HT-29 (cell line): ENCODE measurements around the gene SLC18A3. TPM values are rescaled to one million over a fixed set of nuclear protein-coding genes. Genes with fewer than 3 reads are reported as not detected.

Source experiments
- DNase-seq: peaks from one replicate; pipeline ENCODE4 v3.0.0-alpha.2; 2015; ENCODE audit warnings: low spot score
- total RNA-seq: library from RNA; depleted of rRNA; stranded (reverse); fragments of >200 nt; shearing (Covaris generic); gene quantifications from 2 replicates; pipeline ENCODE4 v1.2.3, GENCODE V29; 2014

The SLC18A3 gene
- total RNA-seq, 1 experiment from 2014 or later = not detected

GRCh38 chr10:49595713-49596492, 14.2 kb upstream of the SLC18A3 start:
- no peak for DNase-seq

GRCh38 chr10:49596493-49596809, 13.7 kb upstream of the SLC18A3 start:
- no peak for DNase-seq

- DNase-seq = no peak
These were observed 13.3 kb upstream of the SLC18A3 start for GRCh38 chr10:49596836-49597235.

- no peak for DNase-seq
These were observed 12.5 kb upstream of the SLC18A3 start for GRCh38 chr10:49597426-49598163.

- no peak for DNase-seq
These were observed 11.8 kb upstream of the SLC18A3 start for GRCh38 chr10:49598164-49598856.

GRCh38 chr10:49598986-49599385, 11.1 kb upstream of the SLC18A3 start:
- DNase-seq = no peak

GRCh38 chr10:49599546-49599945, 10.6 kb upstream of the SLC18A3 start:
- no peak for DNase-seq

- no peak for DNase-seq
These were observed 10.1 kb upstream of the SLC18A3 start for GRCh38 chr10:49600046-49600445.

- no peak for DNase-seq
These were observed 9.2 kb upstream of the SLC18A3 start for GRCh38 chr10:49600781-49601400.

GRCh38 chr10:49601857-49602256, 8.3 kb upstream of the SLC18A3 start:
- DNase-seq = no peak

GRCh38 chr10:49602380-49603023, 7.6 kb upstream of the SLC18A3 start:
- no peak for DNase-seq

- DNase-seq = no peak
These were observed 4.7 kb upstream of the SLC18A3 start for GRCh38 chr10:49605216-49605938.

- DNase-seq = no peak
These were observed 4.1 kb upstream of the SLC18A3 start for GRCh38 chr10:49605939-49606509.

GRCh38 chr10:49606981-49607535, 3.1 kb upstream of the SLC18A3 start:
- peak; percentile 53 for DNase-seq

GRCh38 chr10:49608166-49609005, 1.7 kb upstream of the SLC18A3 start:
- no peak for DNase-seq

- DNase-seq = no peak
These were observed 1.2 kb upstream of the SLC18A3 start for GRCh38 chr10:49609006-49609282.

- DNase-seq = no peak
These were observed 612 bp upstream of the SLC18A3 start for GRCh38 chr10:49609283-49610113.

GRCh38 chr10:49610458-49611165, 502 bp downstream of the SLC18A3 start:
- DNase-seq = no peak
